Measurements from ENCODE around the gene LRRC32. TPM values are rescaled to one million over a fixed set of nuclear protein-coding genes. Genes with fewer than 3 reads are reported as not detected.

LRRC32 gene
- total and polyA plus RNA-seq, 2 of the 4 experiments (the other 2 are of a cell fraction): 5.2 to 13.7 TPM

GRCh38 chr11:76658651-76659650, 11.6 kb downstream of the LRRC32 start:
- H4K8ac ChIP-seq (ENCODE audit: low read depth in 2 of 2, low read length in 2 of 2): no peak overlapping the region
- peaks cover 20% of the 10 kb centered on the region for H3K9me1 ChIP-seq (ENCODE audit: insufficient read depth, low read length)
- intact Hi-C loops (cut with micrococcal nuclease): no loop called here
- H4K91ac ChIP-seq (ENCODE audit: insufficient read depth, low read depth, low read length): no peak overlapping the region
- H2BK20ac ChIP-seq (ENCODE audit: low read depth, low read length): no peak overlapping the region
- H3K9ac ChIP-seq (ENCODE audit: low read depth, low read length): no peak overlapping the region
- H3K4me1 ChIP-seq (ENCODE audit: control insufficient read depth, insufficient read depth, low read length): peaks cover 26% of the 10 kb centered on the region
- H3K27ac ChIP-seq (ENCODE audit: insufficient read depth, low read length): no peak overlapping the region
- 78% methylated on average over 10 of the region's 25 CpGs; no CpG with 5 or more reads in 1 of the 2 experiments for WGBS, 2 experiments (ENCODE audit: extremely low coverage in 2 of 2, insufficient read length in 1 of 2)
- no peaks in the 10 kb centered on the region for H3K27me3 ChIP-seq (ENCODE audit: control insufficient read depth, insufficient read depth, low read length)
- H2AK9ac ChIP-seq (replicated peaks; ENCODE audit: low read depth, low read length, poor library complexity): no peak overlapping the region
- no peak overlapping the region for H2BK15ac ChIP-seq (ENCODE audit: low read depth, low read length)
- no peak overlapping the region for H3K14ac ChIP-seq (replicated peaks; ENCODE audit: low read depth, low read length)
- no peak overlapping the region for H3K23ac ChIP-seq (ENCODE audit: low read depth, low read length)
- no peak overlapping the region for H3K4me2 ChIP-seq (ENCODE audit: low read depth, low read length)
- no peak overlapping the region for H2BK5ac ChIP-seq (ENCODE audit: low read depth, low read length, poor library complexity, severe bottlenecking)
- H3K4ac ChIP-seq (ENCODE audit: low read depth, low read length): no peak overlapping the region
- dilution Hi-C loops (cut with HindIII; ENCODE audit: low sequenced_read_pairs, unreplicated experiment): no loop called here
- no TSS peak for BruUV-seq (replicated peaks)
- peaks cover 11% of the 10 kb centered on the region; the same call in 1 of the 2 replicates for H3K36me3 ChIP-seq (ENCODE audit: control insufficient read depth, insufficient read depth, low read length)
- in situ Hi-C loops (cut with MboI; ENCODE audit: low sequenced_read_pairs): no loop called here
- no peaks in the 10 kb centered on the region for H3K9me3 ChIP-seq (ENCODE audit: control insufficient read depth, insufficient read depth, low read length)
- no peak for TF ChIP-seq RFX5 (IDR thresholded peaks at IDR 0.05; ENCODE audit: low read depth, low read length)
- no peak for TF ChIP-seq NFE2L2 (IDR thresholded peaks at IDR 0.05; ENCODE audit: low read depth, low read length)
- no peak for TF ChIP-seq MAFK (IDR thresholded peaks at IDR 0.05; ENCODE audit: low read depth, low read length)
- no peak for TF ChIP-seq CHD1 (IDR thresholded peaks at IDR 0.05; ENCODE audit: low read depth, low read length)
- TF ChIP-seq MAZ (IDR thresholded peaks at IDR 0.05; ENCODE audit: borderline replicate concordance, low read depth, low read length): no peak
- no peak for TF ChIP-seq FOS (IDR thresholded peaks at IDR 0.05; ENCODE audit: low read depth, low read length)
- ChIA-PET CTCF (no interaction called here), POLR2A (ENCODE audit: unreplicated experiment) (no interaction called here)
- H3K18ac ChIP-seq (ENCODE audit: low read depth, low read length): no peak overlapping the region
- H4K5ac ChIP-seq (ENCODE audit: low read depth, low read length): no peak overlapping the region
- no peak overlapping the region for H2AFZ ChIP-seq (replicated peaks; ENCODE audit: low read length, poor library complexity)
- H2BK120ac ChIP-seq (ENCODE audit: low read depth, low read length): no peak overlapping the region
- H2AK5ac ChIP-seq (ENCODE audit: low read depth, low read length): no peak overlapping the region
- H4K20me1 ChIP-seq (ENCODE audit: insufficient read depth, low read length): no peaks in the 10 kb centered on the region
- ATAC-seq (ENCODE audit: low read depth): no peak
- no peak overlapping the region for H3K56ac ChIP-seq (ENCODE audit: extremely low read depth, insufficient read depth, low read length)
- DNase-seq: no peak
- H3K79me1 ChIP-seq (ENCODE audit: low read depth in 1 of 2, low read length in 2 of 2): no peaks in the 10 kb centered on the region
- H3K4me3 ChIP-seq (ENCODE audit: insufficient read depth, low read depth, low read length): no peak overlapping the region

Data from IMR-90 (cell line).